Endothelial cell of umbilical vein (primary cell): ENCODE measurements around the gene TSPO. TPM values are rescaled to one million over a fixed set of nuclear protein-coding genes. Genes with fewer than 3 reads are reported as not detected.

Experiments used
- BruUV-seq: library from RNA; stranded (reverse); fragments of 400-500 nt; replicated peaks from 2 replicates; lab custom pipeline; 2021; lab: Mats Ljungman, UMichigan
- CTCF ChIA-PET: fragments of 300-600, 350-600 bp; sonication (Branson Sonifier 250); formaldehyde crosslinking; loops from one replicate; lab custom pipeline; 2021; ENCODE audit warnings: antibody characterized with exemption, inconsistent platforms; lab: Charles Lee
- POLR2A ChIA-PET: fragments of 300-600, 350-600 bp; sonication (Branson Sonifier 250); formaldehyde crosslinking; loops from one replicate; lab custom pipeline; 2021; ENCODE audit warnings: antibody characterized with exemption, inconsistent platforms; lab: Charles Lee
- DNase-seq: peaks from one replicate; pipeline ENCODE4 v3.0.0-alpha.2; 2011; ENCODE audit warnings: low read depth, low spot score
- FAIRE-seq: peaks from 2 replicates; lab custom pipeline; 2011; peaks lifted over from hg19 to GRCh38; lab: Jason Lieb, UNC
- H2AFZ ChIP-seq: 2 replicates; pipeline ENCODE4 v1.6.0; 2012; ENCODE audit warnings: low read depth, low read length, control low read depth, inconsistent platforms
- H3K27ac ChIP-seq: 2 replicates; pipeline ENCODE4 v1.5.1; 2011; ENCODE audit warnings: low read depth, mild to moderate bottlenecking, control low read depth, low read length, moderate library complexity; ENCODE audit not compliant: insufficient read depth
- H3K27me3 ChIP-seq, 2 experiments: 2 replicates each; pipeline versions ENCODE4 v1.6.0 to v1.6.1; 2011; ENCODE audit warnings: low read length in 2 of 2, mixed read lengths in 1 of 2; ENCODE audit not compliant: control insufficient read depth in 2 of 2, insufficient read depth in 2 of 2
- H3K36me3 ChIP-seq, 2 experiments: 2 replicates in 1 of 2; 3 replicates in 1 of 2; pipeline ENCODE4 v1.5.1; 2011; ENCODE audit warnings: low read length in 2 of 2, mild to moderate bottlenecking in 1 of 2, moderate library complexity in 1 of 2; ENCODE audit not compliant: control insufficient read depth in 2 of 2, insufficient read depth in 2 of 2; ENCODE audit errors: extremely low read depth in 1 of 2
- H3K4me1 ChIP-seq: 3 replicates; pipeline ENCODE4 v1.5.1; 2011; ENCODE audit warnings: mild to moderate bottlenecking, low read length; ENCODE audit not compliant: control insufficient read depth, insufficient read depth; ENCODE audit errors: extremely low read depth
- H3K4me2 ChIP-seq: 2 replicates; pipeline ENCODE4 v1.6.1; 2011; ENCODE audit warnings: low read length, control low read depth, mixed read lengths; ENCODE audit not compliant: insufficient read depth
- H3K4me3 ChIP-seq, 3 experiments: fragments of 200-600 bp in 1 of 3; sonication (generic), shearing (Covaris generic) in 1 of 3; replicated peaks in 1 of 3; 2 replicates each; pipeline ENCODE4 v1.5.1; 2011 to 2016; ENCODE audit warnings: control low read depth in 3 of 3, low read length in 3 of 3, mild to moderate bottlenecking in 2 of 3, inconsistent platforms in 1 of 3, low read depth in 1 of 3, moderate library complexity in 1 of 3; ENCODE audit not compliant: insufficient read depth in 1 of 3
- H3K79me2 ChIP-seq: 2 replicates; pipeline ENCODE4 v1.6.0; 2012; ENCODE audit warnings: low read length, inconsistent platforms; ENCODE audit not compliant: control insufficient read depth, insufficient read depth
- H3K9ac ChIP-seq: replicated peaks from 2 replicates; pipeline ENCODE3; 2011; ENCODE audit warnings: low read length, control low read depth; ENCODE audit not compliant: insufficient read depth; ENCODE audit errors: extremely low read depth
- H3K9me1 ChIP-seq: replicated peaks from 3 replicates; pipeline ENCODE4 v1.6.0; 2011; ENCODE audit warnings: mild to moderate bottlenecking, low read length; ENCODE audit not compliant: control insufficient read depth, insufficient read depth; ENCODE audit errors: extremely low read depth
- H3K9me3 ChIP-seq: replicated peaks from 2 replicates; pipeline ENCODE4 v1.5.1; 2012; ENCODE audit warnings: low read length, inconsistent platforms; ENCODE audit not compliant: control insufficient read depth, insufficient read depth
- H4K20me1 ChIP-seq: replicated peaks from 2 replicates; pipeline ENCODE3; 2011; ENCODE audit warnings: mild to moderate bottlenecking, low read length; ENCODE audit not compliant: control insufficient read depth, insufficient read depth; ENCODE audit errors: extremely low read depth
- EZH2 ChIP-seq: IDR thresholded peaks from 2 replicates; pipeline ENCODE4 v1.6.1; 2012; ENCODE audit warnings: borderline replicate concordance, low read depth, mild to moderate bottlenecking, moderate library complexity, low read length, inconsistent platforms; ENCODE audit not compliant: severe bottlenecking
- FOS ChIP-seq: IDR thresholded peaks from 2 replicates; pipeline ENCODE4 v1.6.1; 2011; ENCODE audit warnings: mild to moderate bottlenecking, low read length, moderate library complexity, borderline replicate concordance; ENCODE audit not compliant: insufficient read depth
- GATA2 ChIP-seq: IDR thresholded peaks from 2 replicates; pipeline ENCODE4 v1.7.0; 2011; ENCODE audit warnings: low read depth, mild to moderate bottlenecking, moderate library complexity, mixed read lengths, low read length; ENCODE audit not compliant: insufficient read length, insufficient read depth
- JUN ChIP-seq: IDR thresholded peaks from 2 replicates; pipeline ENCODE4 v1.6.1; 2011; ENCODE audit warnings: borderline replicate concordance, low read depth; ENCODE audit not compliant: insufficient read length, insufficient read depth
- MAX ChIP-seq: IDR thresholded peaks from 2 replicates; pipeline ENCODE4 v1.6.1; 2011; ENCODE audit not compliant: insufficient read depth, insufficient read length
- MYC ChIP-seq: IDR thresholded peaks from one replicate; pipeline ENCODE4 v1.6.1; 2011; ENCODE audit warnings: mild to moderate bottlenecking, low read depth, low read length
- POLR2A ChIP-seq: IDR thresholded peaks from 2 replicates; pipeline ENCODE4 v1.6.1; 2012; ENCODE audit warnings: low read depth, mild to moderate bottlenecking, control low read depth, low read length
- POLR2AphosphoS5 ChIP-seq: IDR thresholded peaks from 2 replicates; pipeline ENCODE4 v1.6.1; 2012; ENCODE audit warnings: low read depth, mild to moderate bottlenecking, control low read depth, low read length, moderate library complexity; ENCODE audit not compliant: insufficient read depth
- dilution Hi-C: fragments of 300-500 bp; cut with MboI; formaldehyde crosslinking; loops from one replicate; pipeline ENCODE4 v1.15.0; 2019; ENCODE audit warnings: low sequenced_read_pairs; ENCODE audit not compliant: extremely low pct_ligation_motif_present
- intact Hi-C: fragments of 100-400 bp; cut with micrococcal nuclease; formaldehyde crosslinking; loops from one replicate; pipeline ENCODE4 v1.10.0; 2022
- polyA plus RNA-seq, 4 experiments: library from polyadenylated mRNA; depleted of rRNA in 3 of 4; stranded (reverse) in 3 of 4; unstranded in 1 of 4; fragments of >200 nt; gene quantifications; 2 replicates each; pipeline versions ENCODE4 v1.2.1 to v1.2.3, GENCODE V29; 2011 to 2012; ENCODE audit warnings: missing spikeins in 1 of 4
- total RNA-seq: library from RNA; stranded (reverse); gene quantifications from 2 replicates; pipeline ENCODE4 v1.2.3, GENCODE V29; 2021
- TF ChIP-seq, protein P1 (sequence below), 2 donors: IDR thresholded peaks; 1 replicate in 1 of 2; 2 replicates in 1 of 2; pipeline ENCODE4 v1.5.1; 2011; ENCODE audit warnings: low read length in 2 of 2, mild to moderate bottlenecking in 2 of 2, moderate library complexity in 2 of 2, control low read depth in 1 of 2, inconsistent platforms in 1 of 2, low read depth in 1 of 2; ENCODE audit not compliant: insufficient read depth in 1 of 2; ENCODE audit errors: extremely low read depth in 1 of 2

TSPO gene
- total and polyA plus RNA-seq, 2 donors (not counting 3 experiments of a cell fraction or from before 2014, with no cell fraction given): 328 to 720 TPM

GRCh38 chr22:43207386-43207785 is 56.0 kb downstream of the TSPO start:
- H3K9me1 ChIP-seq: no peaks in the 10 kb centered on the region
- no peaks in the 10 kb centered on the region for H3K4me1 ChIP-seq
- no peak for FAIRE-seq
- TF ChIP-seq EZH2: no peak
- no peak for TF ChIP-seq POLR2A
- TF ChIP-seq JUN: no peak
- TF ChIP-seq GATA2: no peak
- no peak for TF ChIP-seq MYC
- no peak for TF ChIP-seq MAX
- TF ChIP-seq, protein P1, sequence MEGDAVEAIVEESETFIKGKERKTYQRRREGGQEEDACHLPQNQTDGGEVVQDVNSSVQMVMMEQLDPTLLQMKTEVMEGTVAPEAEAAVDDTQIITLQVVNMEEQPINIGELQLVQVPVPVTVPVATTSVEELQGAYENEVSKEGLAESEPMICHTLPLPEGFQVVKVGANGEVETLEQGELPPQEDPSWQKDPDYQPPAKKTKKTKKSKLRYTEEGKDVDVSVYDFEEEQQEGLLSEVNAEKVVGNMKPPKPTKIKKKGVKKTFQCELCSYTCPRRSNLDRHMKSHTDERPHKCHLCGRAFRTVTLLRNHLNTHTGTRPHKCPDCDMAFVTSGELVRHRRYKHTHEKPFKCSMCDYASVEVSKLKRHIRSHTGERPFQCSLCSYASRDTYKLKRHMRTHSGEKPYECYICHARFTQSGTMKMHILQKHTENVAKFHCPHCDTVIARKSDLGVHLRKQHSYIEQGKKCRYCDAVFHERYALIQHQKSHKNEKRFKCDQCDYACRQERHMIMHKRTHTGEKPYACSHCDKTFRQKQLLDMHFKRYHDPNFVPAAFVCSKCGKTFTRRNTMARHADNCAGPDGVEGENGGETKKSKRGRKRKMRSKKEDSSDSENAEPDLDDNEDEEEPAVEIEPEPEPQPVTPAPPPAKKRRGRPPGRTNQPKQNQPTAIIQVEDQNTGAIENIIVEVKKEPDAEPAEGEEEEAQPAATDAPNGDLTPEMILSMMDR (IDR thresholded peaks at IDR 0.05; ENCODE audit: extremely low read depth in 1 of 2, insufficient read depth in 1 of 2, low read depth in 1 of 2, low read length in 2 of 2): no peak
- TF ChIP-seq FOS: no peak
- TF ChIP-seq POLR2AphosphoS5: no peak
- H3K9ac ChIP-seq: no peak overlapping the region
- no TSS peak for BruUV-seq
- no peak overlapping the region for H3K27ac ChIP-seq
- no peak overlapping the region for H2AFZ ChIP-seq
- dilution Hi-C loops: no loop called here
- no peak for DNase-seq
- no peaks in the 10 kb centered on the region for H4K20me1 ChIP-seq
- ChIA-PET POLR2A (no interaction called here), CTCF (no interaction called here)
- H3K27me3 ChIP-seq: no peaks in the 10 kb centered on the region
- H3K4me3 ChIP-seq: no peak overlapping the region
- no peaks in the 10 kb centered on the region for H3K79me2 ChIP-seq
- intact Hi-C loops: no loop called here
- H3K9me3 ChIP-seq: no peaks in the 10 kb centered on the region
- no peaks in the 10 kb centered on the region for H3K36me3 ChIP-seq
- H3K4me2 ChIP-seq: no peak overlapping the region
